ENCODE results near the gene DHRS3.

DHRS3 gene

GRCh38 chr1:12554521-12555305, 63.3 kb downstream of the DHRS3 start:
- DNase-seq (ENCODE audit: low read depth in 2 of 3, low spot score in 2 of 3): no peak

- no peak for DNase-seq (ENCODE audit: low read depth in 2 of 3, low spot score in 2 of 3)
Observed at GRCh38 chr1:12553963-12554362, 64.0 kb downstream of the DHRS3 start.

- no peak for DNase-seq (ENCODE audit: low read depth in 2 of 3, low spot score in 2 of 3)
Observed at GRCh38 chr1:12552951-12553921, 64.8 kb downstream of the DHRS3 start.

- no peak for DNase-seq (ENCODE audit: low read depth in 2 of 3, low spot score in 2 of 3)
Observed at GRCh38 chr1:12552111-12552888, 65.7 kb downstream of the DHRS3 start.

GRCh38 chr1:12551584-12551983, 66.4 kb downstream of the DHRS3 start:
- no peak for DNase-seq (ENCODE audit: low read depth in 2 of 3, low spot score in 2 of 3)

- DNase-seq (ENCODE audit: low read depth in 2 of 3, low spot score in 2 of 3): no peak
Observed at GRCh38 chr1:12549460-12550349, 68.3 kb downstream of the DHRS3 start.

GRCh38 chr1:12548973-12549459, 69.0 kb downstream of the DHRS3 start:
- no peak for DNase-seq (ENCODE audit: low read depth in 2 of 3, low spot score in 2 of 3)

GRCh38 chr1:12548279-12548972, 69.6 kb downstream of the DHRS3 start:
- no peak for DNase-seq (ENCODE audit: low read depth in 2 of 3, low spot score in 2 of 3)

GRCh38 chr1:12547586-12548225, 70.3 kb downstream of the DHRS3 start:
- no peak for DNase-seq (ENCODE audit: low read depth in 2 of 3, low spot score in 2 of 3)

- no peak for DNase-seq (ENCODE audit: low read depth in 2 of 3, low spot score in 2 of 3)
Observed at GRCh38 chr1:12546771-12547585, 71.0 kb downstream of the DHRS3 start.

- no peak for DNase-seq (ENCODE audit: low read depth in 2 of 3, low spot score in 2 of 3)
Observed at GRCh38 chr1:12544992-12545391, 73.0 kb downstream of the DHRS3 start.

GRCh38 chr1:12544357-12544756, 73.7 kb downstream of the DHRS3 start:
- DNase-seq (ENCODE audit: low read depth in 2 of 3, low spot score in 2 of 3): no peak

- no peak for DNase-seq (ENCODE audit: low read depth in 2 of 3, low spot score in 2 of 3)
Observed at GRCh38 chr1:12543740-12544154, 74.3 kb downstream of the DHRS3 start.

- no peak for DNase-seq (ENCODE audit: low read depth in 2 of 3, low spot score in 2 of 3)
Observed at GRCh38 chr1:12542616-12543592, 75.1 kb downstream of the DHRS3 start.

GRCh38 chr1:12542138-12542465, 75.9 kb downstream of the DHRS3 start:
- no peak for DNase-seq (ENCODE audit: low read depth in 2 of 3, low spot score in 2 of 3)

- no peak for DNase-seq (ENCODE audit: low read depth in 2 of 3, low spot score in 2 of 3)
Observed at GRCh38 chr1:12541274-12542137, 76.5 kb downstream of the DHRS3 start.

Measured in activated CD8-positive, alpha-beta memory T cell treated with anti-CD3 and anti-CD28 coated beads for 48 hours (primary cell).